Glutamatergic neuron (in vitro differentiated cells): ENCODE measurements around the gene RPLP2. TPM values are rescaled to one million over a fixed set of nuclear protein-coding genes. Genes with fewer than 3 reads are reported as not detected.

Source experiments
- DNase-seq: peaks from one replicate; pipeline ENCODE4 v3.0.0; 2022
- H3K27ac Mint-ChIP-seq: one replicate; pipeline ENCODE4 v1.8.0; 2020; ENCODE audit warnings: mild to moderate bottlenecking, mixed read lengths, inconsistent platforms; ENCODE audit not compliant: unreplicated experiment
- H3K27me3 Mint-ChIP-seq: one replicate; pipeline ENCODE4 v1.8.0; 2020; ENCODE audit warnings: mild to moderate bottlenecking, moderate library complexity, mixed read lengths, inconsistent platforms; ENCODE audit not compliant: unreplicated experiment
- H3K36me3 Mint-ChIP-seq: one replicate; pipeline ENCODE4 v1.8.0; 2020; ENCODE audit warnings: mild to moderate bottlenecking, mixed read lengths, inconsistent platforms; ENCODE audit not compliant: unreplicated experiment
- H3K4me1 Mint-ChIP-seq: one replicate; pipeline ENCODE4 v1.8.0; 2020; ENCODE audit warnings: mild to moderate bottlenecking, low read depth, mixed read lengths, inconsistent platforms; ENCODE audit not compliant: unreplicated experiment
- H3K4me3 Mint-ChIP-seq: one replicate; pipeline ENCODE4 v1.8.0; 2020; ENCODE audit warnings: mild to moderate bottlenecking, mixed read lengths, inconsistent platforms; ENCODE audit not compliant: unreplicated experiment
- H3K9me3 Mint-ChIP-seq: one replicate; pipeline ENCODE4 v1.8.0; 2020; ENCODE audit warnings: mild to moderate bottlenecking, moderate library complexity, mixed read lengths, inconsistent platforms; ENCODE audit not compliant: unreplicated experiment
- total RNA-seq: library from RNA; stranded (reverse); fragmentation: NEBNext Ultra II Directional; extraction: Animal tissue kit (Norgen Biotek cat#: 25700); gene quantifications from one replicate; pipeline ENCODE4 v1.2.1, GENCODE V29; 2021; ENCODE audit not compliant: unreplicated experiment
- TF ChIP-seq, protein P1 (sequence below): fragments of 200-600 bp; sonication (generic); IDR thresholded peaks from one replicate; pipeline ENCODE4 v1.5.0; 2021; ENCODE audit not compliant: partially characterized antibody, unreplicated experiment

Gene RPLP2
- total RNA-seq, 1 donor from 2014 or later = 997 TPM

DNA sequence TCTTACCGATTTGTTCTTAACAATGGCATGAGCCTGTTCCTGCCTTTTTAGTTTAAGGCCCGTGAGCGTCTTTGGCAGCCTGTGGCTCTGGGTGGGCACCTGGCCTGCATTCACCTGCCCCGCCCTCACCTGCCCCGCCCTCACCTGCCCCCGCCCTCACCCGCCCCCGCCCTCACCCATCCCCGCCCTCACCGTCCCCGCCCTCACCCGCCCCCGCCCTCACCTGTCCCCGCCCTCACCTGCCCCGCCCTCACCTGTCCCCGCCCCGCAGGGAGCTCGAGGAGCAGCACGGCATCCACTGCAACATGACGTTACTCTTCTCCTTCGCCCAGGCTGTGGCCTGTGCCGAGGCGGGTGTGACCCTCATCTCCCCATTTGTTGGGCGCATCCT is 46.7 kb upstream of the RPLP2 start:
- no peak for DNase-seq
- TF ChIP-seq, protein P1, sequence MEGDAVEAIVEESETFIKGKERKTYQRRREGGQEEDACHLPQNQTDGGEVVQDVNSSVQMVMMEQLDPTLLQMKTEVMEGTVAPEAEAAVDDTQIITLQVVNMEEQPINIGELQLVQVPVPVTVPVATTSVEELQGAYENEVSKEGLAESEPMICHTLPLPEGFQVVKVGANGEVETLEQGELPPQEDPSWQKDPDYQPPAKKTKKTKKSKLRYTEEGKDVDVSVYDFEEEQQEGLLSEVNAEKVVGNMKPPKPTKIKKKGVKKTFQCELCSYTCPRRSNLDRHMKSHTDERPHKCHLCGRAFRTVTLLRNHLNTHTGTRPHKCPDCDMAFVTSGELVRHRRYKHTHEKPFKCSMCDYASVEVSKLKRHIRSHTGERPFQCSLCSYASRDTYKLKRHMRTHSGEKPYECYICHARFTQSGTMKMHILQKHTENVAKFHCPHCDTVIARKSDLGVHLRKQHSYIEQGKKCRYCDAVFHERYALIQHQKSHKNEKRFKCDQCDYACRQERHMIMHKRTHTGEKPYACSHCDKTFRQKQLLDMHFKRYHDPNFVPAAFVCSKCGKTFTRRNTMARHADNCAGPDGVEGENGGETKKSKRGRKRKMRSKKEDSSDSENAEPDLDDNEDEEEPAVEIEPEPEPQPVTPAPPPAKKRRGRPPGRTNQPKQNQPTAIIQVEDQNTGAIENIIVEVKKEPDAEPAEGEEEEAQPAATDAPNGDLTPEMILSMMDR = no peak
- peaks cover 22% of the 10 kb centered on the region for H3K9me3 Mint-ChIP-seq
- peaks cover 5% of the 10 kb centered on the region for H3K36me3 Mint-ChIP-seq
- peak overlapping the region; percentile 99 for H3K27ac Mint-ChIP-seq
- peaks cover 11% of the 10 kb centered on the region for H3K27me3 Mint-ChIP-seq
- H3K4me1 Mint-ChIP-seq = peaks cover 9% of the 10 kb centered on the region
- H3K4me3 Mint-ChIP-seq = no peak overlapping the region

DNA sequence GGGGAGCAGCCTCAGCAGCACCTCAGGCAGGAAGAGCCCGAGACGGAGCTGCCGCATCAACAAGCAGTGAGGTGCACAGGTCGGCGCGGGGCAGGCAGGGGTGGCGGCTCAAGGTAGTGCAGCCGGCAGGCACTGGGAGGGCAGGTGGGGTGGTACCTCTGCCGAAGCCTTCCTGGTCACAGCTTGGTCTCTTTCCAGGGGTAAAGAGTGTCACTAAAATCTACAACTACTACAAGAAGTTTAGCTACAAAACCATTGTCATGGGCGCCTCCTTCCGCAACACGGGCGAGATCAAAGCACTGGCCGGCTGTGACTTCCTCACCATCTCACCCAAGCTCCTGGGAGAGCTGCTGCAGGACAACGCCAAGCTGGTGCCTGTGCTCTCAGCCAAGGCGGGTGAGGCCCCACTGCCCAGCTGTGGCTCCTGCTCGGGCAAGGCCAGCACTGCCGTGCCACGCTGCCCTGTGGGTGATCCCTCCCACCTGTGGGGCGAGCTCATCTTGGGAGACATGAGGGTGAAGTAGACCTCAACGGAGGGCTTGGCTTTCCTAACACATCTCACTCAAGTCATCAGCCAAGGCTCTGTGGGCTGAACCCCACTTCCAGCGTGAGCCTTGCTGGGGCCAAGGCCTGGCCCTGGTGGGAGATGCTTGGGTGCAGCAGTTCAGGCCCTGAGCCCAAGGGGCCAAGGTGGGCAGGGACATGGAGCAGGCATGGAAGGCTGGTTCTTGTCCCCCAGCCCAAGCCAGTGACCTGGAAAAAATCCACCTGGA is 46.0 kb upstream of the RPLP2 start:
- Mint-ChIP-seq H3K4me1 (peaks cover 9% of the 10 kb centered on the region), H3K27ac (peak overlapping the region; percentile 59), H3K9me3 (peaks cover 22% of the 10 kb centered on the region), H3K27me3 (peaks cover 11% of the 10 kb centered on the region), H3K4me3 (no peak overlapping the region), H3K36me3 (peaks cover 5% of the 10 kb centered on the region)
- DNase-seq = no peak
- TF ChIP-seq, protein P1 = no peak

DNA sequence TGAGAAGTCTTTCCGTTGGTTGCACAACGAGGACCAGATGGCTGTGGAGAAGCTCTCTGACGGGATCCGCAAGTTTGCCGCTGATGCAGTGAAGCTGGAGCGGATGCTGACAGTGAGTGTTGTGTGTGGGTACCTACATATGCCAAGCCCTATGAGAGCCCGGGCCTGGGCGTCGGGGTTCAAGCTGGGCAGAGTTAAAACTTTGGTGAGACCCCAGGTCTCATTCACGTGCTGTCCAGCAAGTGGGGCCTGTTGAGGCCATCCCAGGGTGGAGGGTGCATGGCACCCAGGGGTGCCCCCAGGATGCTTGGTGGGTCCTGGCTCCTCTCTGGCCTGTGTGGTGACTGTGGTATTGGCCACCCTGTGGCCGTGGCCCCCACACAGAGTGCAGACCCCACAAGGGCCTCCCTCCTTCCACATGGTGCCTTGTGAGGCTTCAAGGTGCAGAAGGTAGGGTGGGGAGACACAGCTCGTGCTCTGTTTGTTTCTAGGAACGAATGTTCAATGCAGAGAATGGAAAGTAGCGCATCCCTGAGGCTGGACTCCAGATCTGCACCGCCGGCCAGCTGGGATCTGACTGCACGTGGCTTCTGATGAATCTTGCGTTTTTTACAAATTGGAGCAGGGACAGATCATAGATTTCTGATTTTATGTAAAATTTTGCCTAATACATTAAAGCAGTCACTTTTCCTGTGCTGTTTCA is 45.3 kb upstream of the RPLP2 start:
- no peak for DNase-seq
- TF ChIP-seq, protein P1 = no peak
- H3K4me3 Mint-ChIP-seq = peak overlapping the region; percentile 26
- H3K27me3 Mint-ChIP-seq = peaks cover 11% of the 10 kb centered on the region
- H3K9me3 Mint-ChIP-seq = peaks cover 22% of the 10 kb centered on the region
- peaks cover 9% of the 10 kb centered on the region for H3K4me1 Mint-ChIP-seq
- H3K36me3 Mint-ChIP-seq = peaks cover 5% of the 10 kb centered on the region
- H3K27ac Mint-ChIP-seq = peak overlapping the region; percentile 75

GRCh38 chr11:765025-765801 is 44.6 kb upstream of the RPLP2 start:
- peak; percentile 76 for DNase-seq
- TF ChIP-seq, protein P1 = peak; percentile 49
- H3K27me3 Mint-ChIP-seq = peaks cover 11% of the 10 kb centered on the region
- H3K4me1 Mint-ChIP-seq = peaks cover 9% of the 10 kb centered on the region
- H3K36me3 Mint-ChIP-seq = peaks cover 5% of the 10 kb centered on the region
- peaks cover 22% of the 10 kb centered on the region for H3K9me3 Mint-ChIP-seq
- peak overlapping the region; percentile 75 for H3K27ac Mint-ChIP-seq
- H3K4me3 Mint-ChIP-seq = no peak overlapping the region
